ENCODE results near the gene FBXW10.
"Not testable (repeated sequence)": the region's sequence is repeated elsewhere in the genome, so short reads cannot be mapped to it uniquely, and the experiment has no call there.

FBXW10 gene

DNA sequence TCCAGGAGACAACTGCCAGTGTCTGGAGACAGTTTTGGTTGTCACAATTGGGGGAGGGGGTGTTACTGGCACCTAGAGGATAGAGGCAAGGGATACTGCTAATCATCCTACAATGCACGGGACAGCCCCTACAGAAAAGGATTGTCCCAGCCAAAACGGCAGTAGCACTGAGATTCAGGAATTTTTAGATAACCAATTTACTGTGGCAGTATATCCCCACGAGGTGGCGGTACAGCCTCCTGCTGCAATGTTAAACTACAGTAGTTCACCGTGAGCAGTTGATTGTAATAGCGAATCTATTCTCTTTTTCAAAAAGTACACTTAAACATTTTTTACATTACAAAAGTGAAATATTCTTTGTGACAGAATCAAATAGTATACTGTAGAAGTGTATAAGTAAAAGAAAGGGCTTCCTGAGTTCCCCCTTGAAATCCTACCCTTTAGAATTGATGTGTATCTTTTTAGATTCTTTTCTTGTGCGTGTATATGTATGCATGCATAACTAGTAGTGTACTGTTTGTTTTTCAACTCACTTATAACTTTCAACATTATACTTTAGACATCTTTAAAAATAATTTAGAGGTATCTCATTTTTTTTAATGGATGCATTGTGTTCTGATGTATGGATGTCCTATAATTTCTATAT lies 31.4 kb upstream of the FBXW10 start:
- not testable (repeated sequence) for H3K9me3 ChIP-seq (ENCODE audit: low read length); H3K4me2 ChIP-seq (ENCODE audit: low read length)

DNA sequence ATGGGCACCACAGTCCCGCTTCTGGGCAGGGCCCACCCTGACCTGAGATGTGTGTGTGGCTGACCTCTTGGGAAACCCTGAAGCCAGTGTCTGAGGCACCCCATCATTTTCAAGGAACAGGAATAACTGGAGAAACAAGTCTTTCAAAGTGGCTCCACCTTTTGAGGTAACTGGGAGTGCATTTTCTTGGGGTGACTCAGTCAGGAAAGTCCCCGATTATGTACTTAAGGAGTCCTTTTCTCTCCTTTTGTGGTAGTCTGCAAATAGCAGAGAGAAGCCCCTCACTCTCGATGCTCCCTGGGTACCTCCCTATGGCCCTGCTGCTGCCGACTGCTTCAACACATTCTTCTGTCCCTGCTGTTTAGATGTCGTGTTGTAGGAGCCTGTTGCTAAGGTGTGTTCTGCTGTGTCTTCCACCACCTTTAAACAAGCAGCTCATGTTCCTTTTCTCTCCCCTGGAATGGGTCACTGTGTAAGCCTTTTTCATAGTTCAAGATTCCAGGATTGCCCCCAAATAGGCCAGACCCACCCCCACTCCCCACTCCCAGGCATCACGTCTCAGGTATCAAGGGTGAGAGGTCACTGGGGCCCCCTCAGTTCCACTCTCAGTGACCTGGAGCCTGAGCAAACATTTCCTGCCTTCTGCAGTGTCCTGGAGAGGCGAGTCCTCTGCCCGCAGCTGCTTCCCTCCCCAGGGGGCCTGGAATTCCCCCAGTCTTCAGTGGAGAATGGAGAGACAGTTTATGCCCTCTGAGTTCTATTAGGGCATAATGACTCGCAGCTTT lies 25.0 kb upstream of the FBXW10 start:
- not testable (repeated sequence) for H3K9me2 ChIP-seq (ENCODE audit: low read depth, low read length); H4K20me1 ChIP-seq (ENCODE audit: insufficient read depth, low read length); H3K27me3 ChIP-seq (ENCODE audit: insufficient read depth, low read length); H3K4me3 ChIP-seq (ENCODE audit: low read depth, low read length, poor library complexity, severe bottlenecking); H3K9me3 ChIP-seq (ENCODE audit: low read length); H3K79me2 ChIP-seq (ENCODE audit: insufficient read depth, low read length); H3K4me1 ChIP-seq (ENCODE audit: insufficient read depth, low read length, severe bottlenecking); H3K36me3 ChIP-seq (ENCODE audit: insufficient read depth, low read length); H2AFZ ChIP-seq (ENCODE audit: low read length); H3K9ac ChIP-seq (ENCODE audit: low read length); H3F3A ChIP-seq (ENCODE audit: insufficient read depth, low read length); H3K27ac ChIP-seq (ENCODE audit: low read depth, low read length, poor library complexity, severe bottlenecking); H3K4me2 ChIP-seq (ENCODE audit: low read length)

More for the DNA sequence above, 31.4 kb upstream of the FBXW10 start:
- not testable (repeated sequence) for H3K79me2 ChIP-seq (ENCODE audit: insufficient read depth, low read length); H3K4me1 ChIP-seq (ENCODE audit: insufficient read depth, low read length, severe bottlenecking); H3K9me2 ChIP-seq (ENCODE audit: low read depth, low read length); H4K20me1 ChIP-seq (ENCODE audit: insufficient read depth, low read length); H3K9ac ChIP-seq (ENCODE audit: low read length); H3F3A ChIP-seq (ENCODE audit: insufficient read depth, low read length); H3K27ac ChIP-seq (ENCODE audit: low read depth, low read length, poor library complexity, severe bottlenecking); H3K4me3 ChIP-seq (ENCODE audit: low read depth, low read length, poor library complexity, severe bottlenecking); H3K36me3 ChIP-seq (ENCODE audit: insufficient read depth, low read length); H2AFZ ChIP-seq (ENCODE audit: low read length); H3K27me3 ChIP-seq (ENCODE audit: insufficient read depth, low read length)
- TF ChIP-seq, protein P1, sequence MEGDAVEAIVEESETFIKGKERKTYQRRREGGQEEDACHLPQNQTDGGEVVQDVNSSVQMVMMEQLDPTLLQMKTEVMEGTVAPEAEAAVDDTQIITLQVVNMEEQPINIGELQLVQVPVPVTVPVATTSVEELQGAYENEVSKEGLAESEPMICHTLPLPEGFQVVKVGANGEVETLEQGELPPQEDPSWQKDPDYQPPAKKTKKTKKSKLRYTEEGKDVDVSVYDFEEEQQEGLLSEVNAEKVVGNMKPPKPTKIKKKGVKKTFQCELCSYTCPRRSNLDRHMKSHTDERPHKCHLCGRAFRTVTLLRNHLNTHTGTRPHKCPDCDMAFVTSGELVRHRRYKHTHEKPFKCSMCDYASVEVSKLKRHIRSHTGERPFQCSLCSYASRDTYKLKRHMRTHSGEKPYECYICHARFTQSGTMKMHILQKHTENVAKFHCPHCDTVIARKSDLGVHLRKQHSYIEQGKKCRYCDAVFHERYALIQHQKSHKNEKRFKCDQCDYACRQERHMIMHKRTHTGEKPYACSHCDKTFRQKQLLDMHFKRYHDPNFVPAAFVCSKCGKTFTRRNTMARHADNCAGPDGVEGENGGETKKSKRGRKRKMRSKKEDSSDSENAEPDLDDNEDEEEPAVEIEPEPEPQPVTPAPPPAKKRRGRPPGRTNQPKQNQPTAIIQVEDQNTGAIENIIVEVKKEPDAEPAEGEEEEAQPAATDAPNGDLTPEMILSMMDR (IDR thresholded peaks at IDR 0.05; ENCODE audit: low read length), result peak; percentile 37; the same call in 1 of the 2 replicates

DNA sequence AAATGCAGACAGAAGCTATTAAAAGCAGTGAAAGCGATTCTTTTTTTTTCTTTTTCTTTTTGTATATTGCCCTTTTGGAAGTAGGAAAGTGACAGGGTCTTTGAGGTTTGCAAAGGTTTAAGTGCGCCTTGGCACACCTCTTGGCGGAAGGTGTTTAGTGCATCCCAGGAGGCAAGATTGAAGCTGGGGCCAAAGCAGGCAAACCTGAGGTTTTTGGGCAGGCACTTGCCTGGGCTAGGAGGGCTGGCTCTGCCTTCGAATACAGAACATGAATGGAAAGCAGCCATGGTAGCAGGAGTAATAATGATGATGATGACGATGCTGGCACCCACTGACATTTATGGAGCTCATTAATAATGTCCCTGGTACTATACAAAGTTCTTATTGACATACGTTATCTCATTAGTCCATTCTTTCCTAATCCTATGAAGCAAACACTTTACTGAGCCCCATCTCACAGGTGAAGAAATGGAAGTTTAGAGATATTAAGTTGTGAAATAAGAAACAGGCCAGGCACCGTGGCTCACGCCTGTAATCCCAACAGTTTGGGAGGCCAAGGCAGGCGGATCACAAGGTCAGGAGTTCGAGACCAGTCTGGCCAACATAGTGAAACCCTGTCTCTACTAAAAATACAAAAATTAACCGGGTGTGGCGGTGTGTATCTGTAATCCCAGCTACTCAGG lies 24.3 kb upstream of the FBXW10 start:
- not testable (repeated sequence) for H3K4me1 ChIP-seq (ENCODE audit: insufficient read depth, low read length, severe bottlenecking); H3K79me2 ChIP-seq (ENCODE audit: insufficient read depth, low read length); H3K9me3 ChIP-seq (ENCODE audit: low read length); H3K4me2 ChIP-seq (ENCODE audit: low read length); H4K20me1 ChIP-seq (ENCODE audit: insufficient read depth, low read length); H3K9me2 ChIP-seq (ENCODE audit: low read depth, low read length); H3F3A ChIP-seq (ENCODE audit: insufficient read depth, low read length); H3K27me3 ChIP-seq (ENCODE audit: insufficient read depth, low read length); H3K9ac ChIP-seq (ENCODE audit: low read length); H3K4me3 ChIP-seq (ENCODE audit: low read depth, low read length, poor library complexity, severe bottlenecking); H3K27ac ChIP-seq (ENCODE audit: low read depth, low read length, poor library complexity, severe bottlenecking); H3K36me3 ChIP-seq (ENCODE audit: insufficient read depth, low read length); H2AFZ ChIP-seq (ENCODE audit: low read length)

DNA sequence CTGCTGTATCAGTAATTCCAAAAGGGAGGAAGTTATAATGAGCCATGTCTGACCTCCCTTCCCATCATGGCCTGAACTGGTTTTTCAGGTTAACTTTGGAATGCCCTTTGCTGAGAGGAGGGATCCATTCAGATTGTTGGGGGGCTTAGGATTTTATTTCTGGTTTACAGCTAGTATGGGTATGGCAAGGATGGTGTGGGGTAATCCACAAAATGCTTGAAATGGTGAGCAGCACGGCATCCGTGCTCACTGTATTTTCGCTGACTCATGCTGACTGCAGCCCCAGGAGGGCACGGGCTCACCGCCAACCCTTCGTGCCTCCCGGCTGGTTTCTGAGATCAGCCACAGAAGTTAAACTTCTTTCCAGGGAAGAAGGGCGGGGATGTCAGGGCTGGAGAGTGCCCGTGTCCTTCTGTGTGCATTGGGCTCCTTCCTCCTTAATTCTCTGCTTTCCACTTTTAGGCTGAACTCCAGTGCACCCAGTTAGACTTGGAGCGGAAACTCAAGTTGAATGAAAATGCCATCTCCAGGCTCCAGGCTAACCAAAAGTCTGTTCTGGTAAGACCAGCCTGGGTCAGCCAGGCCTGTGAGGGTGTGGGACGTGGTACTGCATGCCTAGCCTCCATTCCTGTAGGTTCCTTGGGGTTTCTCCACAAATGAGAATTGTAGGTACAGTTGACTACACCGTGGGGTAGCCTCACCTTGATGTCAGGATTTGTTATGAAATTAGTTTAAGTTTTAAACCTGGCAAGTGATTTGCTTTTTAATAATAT lies 21.9 kb upstream of the FBXW10 start:
- H4K20me1 ChIP-seq (ENCODE audit: insufficient read depth, low read length); H3K9me2 ChIP-seq (ENCODE audit: low read depth, low read length); H3K4me1 ChIP-seq (ENCODE audit: insufficient read depth, low read length, severe bottlenecking); H3K36me3 ChIP-seq (ENCODE audit: insufficient read depth, low read length); H3K27me3 ChIP-seq (ENCODE audit: insufficient read depth, low read length); H3K9me3 ChIP-seq (ENCODE audit: low read length); H2AFZ ChIP-seq (ENCODE audit: low read length); H3K9ac ChIP-seq (ENCODE audit: low read length); H3F3A ChIP-seq (ENCODE audit: insufficient read depth, low read length); H3K79me2 ChIP-seq (ENCODE audit: insufficient read depth, low read length); H3K4me2 ChIP-seq (ENCODE audit: low read length); H3K4me3 ChIP-seq (ENCODE audit: low read depth, low read length, poor library complexity, severe bottlenecking); H3K27ac ChIP-seq (ENCODE audit: low read depth, low read length, poor library complexity, severe bottlenecking): not testable (repeated sequence)

DNA sequence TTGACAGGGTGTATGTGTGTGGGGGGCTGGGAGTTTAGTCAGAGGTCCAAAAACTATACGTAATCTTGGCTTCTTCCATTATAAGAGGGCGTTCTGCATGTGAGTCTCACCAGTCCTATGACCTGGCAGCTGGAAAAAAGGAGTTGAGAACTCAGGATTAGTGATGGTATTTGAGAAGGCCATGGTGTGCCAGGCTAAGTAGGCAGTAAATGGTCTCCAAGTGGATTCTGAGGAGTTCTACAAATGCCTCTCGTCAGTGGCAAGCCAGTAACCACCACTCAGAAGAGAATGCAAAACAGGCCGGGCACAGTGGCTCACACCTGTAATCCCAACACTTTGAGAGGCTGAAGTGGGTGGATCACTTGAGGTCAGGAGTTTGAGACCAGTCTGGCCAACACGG lies 21.2 kb upstream of the FBXW10 start:
- H3K4me3 ChIP-seq (ENCODE audit: low read depth, low read length, poor library complexity, severe bottlenecking); H2AFZ ChIP-seq (ENCODE audit: low read length); H3K4me1 ChIP-seq (ENCODE audit: insufficient read depth, low read length, severe bottlenecking); H3K36me3 ChIP-seq (ENCODE audit: insufficient read depth, low read length); H3K9me2 ChIP-seq (ENCODE audit: low read depth, low read length); H4K20me1 ChIP-seq (ENCODE audit: insufficient read depth, low read length); H3K9ac ChIP-seq (ENCODE audit: low read length); H3K9me3 ChIP-seq (ENCODE audit: low read length); H3F3A ChIP-seq (ENCODE audit: insufficient read depth, low read length); H3K27ac ChIP-seq (ENCODE audit: low read depth, low read length, poor library complexity, severe bottlenecking); H3K4me2 ChIP-seq (ENCODE audit: low read length); H3K79me2 ChIP-seq (ENCODE audit: insufficient read depth, low read length); H3K27me3 ChIP-seq (ENCODE audit: insufficient read depth, low read length): not testable (repeated sequence)

DNA sequence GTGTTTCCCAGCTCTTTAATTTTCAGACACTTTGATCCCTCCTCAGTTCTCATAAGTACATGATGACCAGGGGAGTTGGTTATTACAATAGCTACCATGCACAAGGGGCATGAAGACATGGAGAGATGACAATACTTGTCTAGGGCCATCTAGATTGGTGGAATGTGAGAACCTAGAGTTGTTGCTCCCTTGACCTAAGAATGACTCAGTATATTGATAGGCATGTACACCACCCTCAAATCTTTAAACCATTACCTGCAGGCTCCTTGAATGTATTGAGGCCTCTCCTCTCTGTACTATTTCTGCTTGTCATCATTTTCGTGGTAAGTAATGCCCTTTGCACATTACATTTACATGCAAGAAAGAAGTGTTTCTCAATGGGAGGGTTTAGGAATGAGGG lies 20.3 kb upstream of the FBXW10 start:
- not testable (repeated sequence) for H3K27me3 ChIP-seq (ENCODE audit: insufficient read depth, low read length); H4K20me1 ChIP-seq (ENCODE audit: insufficient read depth, low read length); H2AFZ ChIP-seq (ENCODE audit: low read length); H3K4me2 ChIP-seq (ENCODE audit: low read length); H3K36me3 ChIP-seq (ENCODE audit: insufficient read depth, low read length); H3K9me3 ChIP-seq (ENCODE audit: low read length); H3K4me1 ChIP-seq (ENCODE audit: insufficient read depth, low read length, severe bottlenecking); H3K27ac ChIP-seq (ENCODE audit: low read depth, low read length, poor library complexity, severe bottlenecking); H3K9me2 ChIP-seq (ENCODE audit: low read depth, low read length); H3K4me3 ChIP-seq (ENCODE audit: low read depth, low read length, poor library complexity, severe bottlenecking); H3K9ac ChIP-seq (ENCODE audit: low read length); H3K79me2 ChIP-seq (ENCODE audit: insufficient read depth, low read length); H3F3A ChIP-seq (ENCODE audit: insufficient read depth, low read length)
